ENCODE results near the gene TSPO2.

TSPO2 gene

DNA sequence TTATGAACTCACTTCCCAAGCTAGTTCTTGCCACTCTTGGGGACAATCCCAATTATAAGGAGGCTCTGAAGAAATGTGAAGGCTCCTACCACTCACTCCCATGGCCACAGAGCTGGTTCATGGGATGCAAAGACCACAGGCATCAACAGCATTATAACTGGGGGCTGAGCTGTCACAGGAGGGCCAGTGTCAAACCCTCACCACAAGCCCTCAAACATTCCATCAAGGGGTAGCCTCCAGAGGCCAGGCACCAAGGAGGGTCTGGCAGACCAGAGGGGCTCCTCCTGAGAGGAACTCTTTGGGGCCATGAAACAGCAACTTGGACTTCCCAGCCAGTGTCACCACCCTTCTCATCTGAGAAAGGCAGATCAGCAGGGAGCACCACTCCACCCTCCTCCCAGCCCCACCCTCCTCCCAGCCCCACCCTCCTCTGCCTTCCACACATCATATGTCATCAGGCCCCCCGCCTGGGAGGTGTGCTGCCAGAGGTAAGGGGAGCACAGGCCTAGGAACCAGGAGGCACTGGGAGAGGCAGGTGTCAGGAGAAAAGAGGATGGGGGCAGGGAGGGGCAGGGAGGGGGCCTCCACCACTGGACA lies 1.2 kb upstream of the TSPO2 start:
- in situ Hi-C loops (cut with MboI; ENCODE audit: low pct_unique_long_range_greater_than_20kb, low sequenced_read_pairs, unreplicated experiment) = no loop called here
- no peak for DNase-seq (ENCODE audit: low spot score)
- no peak for TF ChIP-seq CTCF (IDR thresholded peaks at IDR 0.05; ENCODE audit: extremely low read depth, insufficient read depth, missing control alignments)

GRCh38 chr6:41043151-41043550 lies 884 bp downstream of the TSPO2 start:
- no peak for TF ChIP-seq CTCF (IDR thresholded peaks at IDR 0.05; ENCODE audit: extremely low read depth, insufficient read depth, missing control alignments)
- in situ Hi-C loops (cut with MboI; ENCODE audit: low pct_unique_long_range_greater_than_20kb, low sequenced_read_pairs, unreplicated experiment) = no loop called here
- DNase-seq (ENCODE audit: low spot score) = no peak

DNA sequence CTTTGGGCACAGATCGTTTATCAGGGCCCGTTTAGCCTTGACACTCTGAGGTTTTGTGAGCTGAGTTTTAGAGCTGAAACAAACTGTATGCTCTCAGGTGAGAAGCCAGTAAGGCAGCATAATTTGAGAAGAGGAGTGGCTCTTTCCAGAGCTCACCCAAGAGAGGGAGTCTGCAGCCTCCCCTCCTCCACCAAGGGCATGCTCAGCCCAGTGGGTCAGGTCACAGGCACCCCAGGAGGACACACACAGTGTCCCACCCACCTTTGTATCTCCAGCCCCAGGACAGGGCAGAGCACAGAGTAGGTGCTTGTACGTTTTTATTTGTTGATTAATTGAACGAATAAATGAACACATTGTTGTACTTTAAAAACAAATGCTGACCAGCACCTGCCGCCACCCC lies 3.4 kb downstream of the TSPO2 start:
- TF ChIP-seq CTCF (IDR thresholded peaks at IDR 0.05; ENCODE audit: extremely low read depth, insufficient read depth, missing control alignments) = no peak
- in situ Hi-C loops (cut with MboI; ENCODE audit: low pct_unique_long_range_greater_than_20kb, low sequenced_read_pairs, unreplicated experiment) = no loop called here
- no peak for DNase-seq (ENCODE audit: low spot score)

DNA sequence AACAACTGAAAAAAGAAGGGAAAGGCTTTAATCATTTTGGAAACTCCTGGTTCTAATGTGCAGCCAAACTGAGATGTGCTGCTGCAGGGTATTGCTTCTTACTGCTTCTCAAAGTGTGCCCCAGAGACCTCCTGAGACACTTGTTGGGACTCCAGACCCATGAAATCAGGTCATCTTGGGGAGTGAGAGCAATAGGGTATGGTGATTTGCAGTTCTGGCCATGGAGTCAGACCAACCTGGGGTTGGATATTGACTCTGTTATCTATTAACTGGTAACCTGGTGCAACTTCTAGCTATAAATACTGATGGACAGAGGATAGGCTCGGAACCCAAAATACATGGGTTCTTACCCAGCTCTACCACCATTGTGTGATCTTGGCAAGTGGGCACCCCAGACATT lies 3.8 kb downstream of the TSPO2 start:
- DNase-seq (ENCODE audit: low spot score) = no peak
- in situ Hi-C loops (cut with MboI; ENCODE audit: low pct_unique_long_range_greater_than_20kb, low sequenced_read_pairs, unreplicated experiment) = no loop called here
- no peak for TF ChIP-seq CTCF (IDR thresholded peaks at IDR 0.05; ENCODE audit: extremely low read depth, insufficient read depth, missing control alignments)

- in situ Hi-C loops (cut with MboI; ENCODE audit: low pct_unique_long_range_greater_than_20kb, low sequenced_read_pairs, unreplicated experiment) = no loop called here
- DNase-seq (ENCODE audit: low spot score) = no peak
- TF ChIP-seq CTCF (IDR thresholded peaks at IDR 0.05; ENCODE audit: extremely low read depth, insufficient read depth, missing control alignments) = no peak
These were observed 5.0 kb downstream of the TSPO2 start for GRCh38 chr6:41047306-41047705.

GRCh38 chr6:41047745-41048732 lies 5.8 kb downstream of the TSPO2 start:
- DNase-seq (ENCODE audit: low spot score) = no peak
- TF ChIP-seq CTCF (IDR thresholded peaks at IDR 0.05; ENCODE audit: extremely low read depth, insufficient read depth, missing control alignments) = no peak
- in situ Hi-C loops (cut with MboI; ENCODE audit: low pct_unique_long_range_greater_than_20kb, low sequenced_read_pairs, unreplicated experiment) = no loop called here
